UCSD-AML1 (cell line): ENCODE measurements around the gene EXOSC2.

ENCODE experiments used
- DNase-seq: peaks from one replicate; lab custom pipeline; 2025; ENCODE audit not compliant: unreplicated experiment; lab: John Stamatoyannopoulos, UW

Gene EXOSC2, protein sequence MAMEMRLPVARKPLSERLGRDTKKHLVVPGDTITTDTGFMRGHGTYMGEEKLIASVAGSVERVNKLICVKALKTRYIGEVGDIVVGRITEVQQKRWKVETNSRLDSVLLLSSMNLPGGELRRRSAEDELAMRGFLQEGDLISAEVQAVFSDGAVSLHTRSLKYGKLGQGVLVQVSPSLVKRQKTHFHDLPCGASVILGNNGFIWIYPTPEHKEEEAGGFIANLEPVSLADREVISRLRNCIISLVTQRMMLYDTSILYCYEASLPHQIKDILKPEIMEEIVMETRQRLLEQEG

DNA sequence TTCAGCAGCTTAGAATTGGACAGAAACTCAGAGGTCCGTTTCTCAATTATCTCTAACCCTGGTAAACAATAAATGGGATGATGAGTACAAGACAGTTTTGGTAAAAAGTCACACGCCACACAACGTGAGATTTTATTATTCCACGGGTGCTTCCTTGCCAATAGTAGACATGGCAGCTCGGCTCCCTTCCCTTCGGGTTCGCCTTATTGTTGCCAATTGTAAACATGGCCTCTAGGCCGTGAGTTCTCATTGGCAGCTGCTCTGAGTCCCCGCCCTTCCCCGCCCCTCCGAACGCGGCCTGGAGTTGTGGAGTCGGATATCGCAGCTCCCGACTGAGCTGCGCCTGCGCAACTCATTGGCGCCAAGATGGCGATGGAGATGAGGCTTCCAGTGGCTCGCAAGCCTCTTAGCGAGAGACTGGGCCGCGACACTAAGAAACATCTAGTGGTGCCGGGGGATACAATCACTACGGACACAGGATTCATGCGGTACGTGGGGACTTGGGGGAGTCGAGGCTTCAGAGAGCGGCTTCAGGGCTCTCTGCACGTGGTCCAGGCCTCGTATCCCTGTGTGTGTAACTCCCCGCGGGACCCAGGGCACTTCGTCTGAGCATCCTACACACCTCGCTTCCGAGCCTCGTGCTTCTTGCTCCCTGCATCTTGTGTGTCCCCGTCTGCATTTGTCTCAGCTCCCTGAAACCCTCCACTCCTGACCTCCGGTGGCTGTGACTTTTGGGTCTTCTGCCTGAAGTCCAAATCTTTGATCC is at the start of gene EXOSC2:
EXOSC2 (plus strand) TSS at position 355 of the 766 bp plus-strand sequence; CDS start at position 367, 12 bp downstream.
- peak; percentile 97 for DNase-seq

DNA sequence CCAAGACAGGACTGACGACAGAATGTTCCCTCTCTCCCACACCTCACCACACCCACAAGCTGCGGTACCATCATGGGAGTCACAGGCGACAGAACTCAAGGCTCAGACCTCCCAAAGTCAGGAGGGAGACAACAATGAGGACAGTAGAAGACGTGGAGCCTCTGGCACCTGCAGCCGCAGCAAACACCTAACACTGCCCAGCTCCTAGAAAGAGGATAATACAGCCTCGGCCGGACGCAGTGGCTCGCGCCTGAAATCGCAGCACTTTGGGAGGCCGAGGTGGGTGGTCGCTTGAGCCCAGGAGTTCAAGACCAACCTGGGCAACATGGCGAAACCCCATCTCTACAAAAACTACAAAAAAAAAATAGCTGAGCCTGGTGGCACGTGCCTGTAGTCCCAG is 42.4 kb upstream of the EXOSC2 start:
- no peak for DNase-seq

GRCh38 chr9:130651752-130652151 is 41.8 kb upstream of the EXOSC2 start:
- no peak for DNase-seq

DNA sequence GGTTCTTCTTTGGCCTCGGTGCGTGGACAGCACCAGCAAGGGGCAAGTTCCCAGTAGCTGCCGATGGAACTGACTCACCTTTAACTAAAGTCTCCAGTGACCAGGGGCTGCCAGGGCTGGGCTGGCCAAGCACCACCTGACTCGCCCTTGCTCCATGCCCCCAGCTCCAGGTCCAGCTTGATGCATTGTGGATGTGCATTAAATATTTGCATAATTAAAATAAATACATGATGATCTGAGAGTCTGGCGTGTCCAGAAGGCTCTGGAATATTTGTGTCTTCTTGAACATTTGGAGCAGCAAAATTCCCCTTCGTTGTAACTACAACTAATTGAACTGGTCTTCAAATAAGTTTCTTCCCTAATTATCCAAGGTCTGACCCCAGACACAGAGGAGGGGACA is 38.7 kb upstream of the EXOSC2 start:
- no peak for DNase-seq

GRCh38 chr9:130658893-130659698 is 34.5 kb upstream of the EXOSC2 start:
- DNase-seq: no peak

GRCh38 chr9:130659699-130660248 is 33.8 kb upstream of the EXOSC2 start:
- DNase-seq: no peak

- DNase-seq: no peak
Observed at GRCh38 chr9:130660326-130660682, 33.3 kb upstream of the EXOSC2 start.

DNA sequence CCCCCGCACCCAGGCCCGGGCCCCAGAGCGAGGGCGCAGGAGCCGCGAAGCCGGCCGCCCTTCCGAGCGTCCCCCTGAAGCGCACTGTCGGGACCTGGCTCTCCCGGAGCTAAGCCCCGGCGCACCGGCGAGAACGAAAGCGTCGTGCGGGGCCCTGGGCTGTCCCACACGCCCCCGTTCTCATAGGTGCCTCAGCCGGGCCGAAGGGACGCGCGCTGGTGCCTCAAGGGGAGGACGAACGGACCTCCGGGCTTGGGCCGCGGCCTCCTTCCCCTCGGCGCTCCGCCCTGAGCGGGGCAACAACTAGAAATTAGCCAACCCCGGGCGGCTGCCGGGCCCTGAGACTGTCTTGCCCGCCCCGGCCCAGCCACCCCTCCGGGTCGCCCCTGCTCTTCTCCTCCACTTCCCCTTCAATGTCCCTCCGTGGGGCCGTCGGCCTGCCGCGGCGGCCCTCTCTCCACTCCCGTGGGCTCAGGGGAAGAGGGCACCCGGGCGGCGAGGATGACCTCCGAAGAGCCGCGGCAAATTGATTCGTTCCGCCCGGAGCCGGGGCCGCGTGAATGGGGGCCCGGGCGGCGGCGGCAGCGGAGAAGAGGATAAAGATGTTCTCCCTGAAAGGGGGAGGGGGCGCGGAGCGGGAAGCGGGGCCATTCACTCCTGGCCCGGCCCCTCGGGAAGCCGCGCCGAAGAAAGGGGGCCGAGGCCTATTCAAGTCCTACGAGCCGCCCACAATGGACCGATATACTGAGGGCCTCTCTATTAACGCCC is 32.7 kb upstream of the EXOSC2 start:
- DNase-seq: no peak

- DNase-seq: no peak
Observed at GRCh38 chr9:130661451-130662098, 32.0 kb upstream of the EXOSC2 start.

GRCh38 chr9:130662099-130662969 is 31.2 kb upstream of the EXOSC2 start:
- DNase-seq: no peak

DNA sequence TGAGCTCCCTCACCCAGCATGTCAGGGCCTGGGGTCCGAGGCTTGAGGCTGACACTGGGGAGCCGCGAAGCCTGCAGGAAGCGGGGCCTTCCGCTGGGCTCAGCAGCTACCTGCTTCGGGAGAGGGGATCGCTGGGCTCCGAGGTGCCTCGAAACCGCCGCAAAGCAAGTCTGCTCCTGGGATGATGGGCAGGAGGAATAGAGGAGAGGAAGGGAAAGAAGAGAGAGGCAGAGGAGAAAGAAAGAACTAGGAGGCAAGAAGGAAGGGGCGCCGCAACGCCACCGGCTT is 30.7 kb upstream of the EXOSC2 start:
- no peak for DNase-seq

- DNase-seq: no peak
Observed at GRCh38 chr9:130663258-130663976, 30.2 kb upstream of the EXOSC2 start.

DNA sequence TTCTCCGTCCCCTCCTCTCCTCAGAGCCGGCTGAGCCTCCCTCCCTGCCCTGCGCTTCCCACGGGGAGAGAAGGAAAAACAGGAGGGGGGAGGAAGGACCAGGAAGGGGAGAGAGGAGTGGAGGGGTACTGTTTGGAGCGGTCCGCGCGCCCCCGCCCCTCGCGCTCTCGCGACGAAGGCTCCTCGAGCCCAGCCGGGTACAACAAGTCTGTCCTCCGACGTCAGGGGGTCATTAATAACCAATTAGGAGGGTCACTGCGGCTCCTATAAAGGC is 29.7 kb upstream of the EXOSC2 start:
- no peak for DNase-seq

DNA sequence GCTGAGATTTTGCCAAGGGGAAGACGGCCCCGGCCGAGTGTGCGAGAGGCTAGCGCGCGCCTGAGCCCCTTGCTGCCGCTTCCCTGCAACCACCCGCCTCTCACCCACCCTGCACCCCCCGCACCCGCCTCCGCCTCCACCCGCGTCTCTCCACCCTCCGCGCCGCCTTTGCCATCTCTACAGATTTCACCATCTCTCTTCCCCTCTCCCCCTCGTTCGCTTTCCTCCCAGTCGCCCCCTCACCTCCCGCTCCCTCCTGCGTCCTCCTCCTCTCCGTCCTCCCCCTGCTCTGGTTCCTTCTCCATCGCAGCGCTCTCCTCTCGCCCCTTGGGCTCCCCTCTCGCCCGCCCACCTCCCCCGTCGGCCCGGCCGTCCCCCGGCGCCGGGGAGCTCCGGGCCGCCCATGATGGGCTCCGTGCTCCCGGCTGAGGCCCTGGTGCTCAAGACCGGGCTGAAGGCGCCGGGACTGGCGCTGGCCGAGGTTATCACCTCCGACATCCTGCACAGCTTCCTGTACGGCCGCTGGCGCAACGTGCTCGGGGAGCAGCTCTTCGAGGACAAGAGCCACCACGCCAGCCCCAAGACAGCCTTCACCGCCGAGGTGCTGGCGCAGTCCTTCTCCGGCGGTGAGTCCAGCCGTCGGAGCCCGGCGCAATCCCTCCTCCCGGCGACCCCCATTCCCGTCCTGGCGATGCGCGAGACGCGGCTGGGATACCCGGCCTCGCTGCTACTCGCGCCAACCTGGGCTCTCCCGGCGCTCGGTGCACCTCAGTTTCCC is 29.1 kb upstream of the EXOSC2 start, which contains the start of gene PRDM12:
PRDM12 (plus strand) TSS at position 344 of the 778 bp plus-strand sequence; CDS start at position 404, 60 bp downstream.
- DNase-seq: no peak

- DNase-seq: no peak
Observed at GRCh38 chr9:130665029-130665430, 28.6 kb upstream of the EXOSC2 start.

GRCh38 chr9:130665431-130666392 is 27.9 kb upstream of the EXOSC2 start:
- DNase-seq: no peak
